SH-SY5Y (cell line): ENCODE results near the gene GAB2.

Experiments
- GATA2 ChIP-seq: IDR thresholded peaks from 2 replicates; pipeline ENCODE4 v1.6.1; 2011; ENCODE audit warnings: mild to moderate bottlenecking, low read depth, low read length
- GATA3 ChIP-seq: IDR thresholded peaks from 2 replicates; pipeline ENCODE4 v1.6.1; 2011; ENCODE audit warnings: low read depth, mild to moderate bottlenecking, low read length, moderate library complexity

- TF ChIP-seq GATA2: no peak
- TF ChIP-seq GATA3: no peak
Measured at GRCh38 chr11:78350646-78351165, 66.9 kb downstream of the GAB2 start.
